Right atrium auricular region (tissue), 2 donors: ENCODE data around the gene MGAT5. TPM values are rescaled to one million over a fixed set of nuclear protein-coding genes. Genes with fewer than 3 reads are reported as not detected.

Source experiments
- DNase-seq: peaks from one replicate; pipeline ENCODE4 v3.0.0-alpha.2; 2019; ENCODE audit warnings: low spot score
- H3K27ac ChIP-seq, 2 donors: fragments of 200-600 bp; sonication (generic); 1 replicate in 1 of 2; 2 replicates in 1 of 2; pipeline ENCODE4 v1.5.1; 2016 to 2019
- H3K27me3 ChIP-seq, 2 donors: fragments of 200-600 bp; sonication (generic); one replicate each; pipeline versions ENCODE4 v1.5.1 to v1.6.0; 2017 to 2019
- H3K36me3 ChIP-seq: fragments of 200-600 bp; sonication (generic); one replicate; pipeline ENCODE4 v1.5.1; 2016
- H3K4me1 ChIP-seq, 2 donors: fragments of 200-600 bp; sonication (generic); one replicate each; pipeline versions ENCODE4 v1.5.1 to v1.6.0; 2017 to 2019
- H3K4me3 ChIP-seq, 2 donors: fragments of 200-600 bp; sonication (generic); 1 replicate in 1 of 2; 2 replicates in 1 of 2; pipeline ENCODE4 v1.5.1; 2017 to 2019; ENCODE audit warnings: mild to moderate bottlenecking in 1 of 2, moderate library complexity in 1 of 2
- H3K9me3 ChIP-seq, 2 donors: fragments of 200-600 bp; sonication (generic); one replicate each; pipeline ENCODE4 v1.5.1; 2019
- total RNA-seq, 2 donors: library from RNA; depleted of rRNA; stranded (reverse); fragments of >200 nt; gene quantifications; one replicate each; pipeline ENCODE4 v1.1.0, GENCODE V29; 2016
- TF ChIP-seq, protein P1 (sequence below), 2 donors: fragments of 200-600 bp; sonication (generic); IDR thresholded peaks; one replicate each; pipeline ENCODE4 v1.5.1; 2019; ENCODE audit warnings: antibody characterized with exemption in 2 of 2

Gene MGAT5
- total RNA-seq, 2 donors from 2014 or later = 56.9 to 91.0 TPM

DNA sequence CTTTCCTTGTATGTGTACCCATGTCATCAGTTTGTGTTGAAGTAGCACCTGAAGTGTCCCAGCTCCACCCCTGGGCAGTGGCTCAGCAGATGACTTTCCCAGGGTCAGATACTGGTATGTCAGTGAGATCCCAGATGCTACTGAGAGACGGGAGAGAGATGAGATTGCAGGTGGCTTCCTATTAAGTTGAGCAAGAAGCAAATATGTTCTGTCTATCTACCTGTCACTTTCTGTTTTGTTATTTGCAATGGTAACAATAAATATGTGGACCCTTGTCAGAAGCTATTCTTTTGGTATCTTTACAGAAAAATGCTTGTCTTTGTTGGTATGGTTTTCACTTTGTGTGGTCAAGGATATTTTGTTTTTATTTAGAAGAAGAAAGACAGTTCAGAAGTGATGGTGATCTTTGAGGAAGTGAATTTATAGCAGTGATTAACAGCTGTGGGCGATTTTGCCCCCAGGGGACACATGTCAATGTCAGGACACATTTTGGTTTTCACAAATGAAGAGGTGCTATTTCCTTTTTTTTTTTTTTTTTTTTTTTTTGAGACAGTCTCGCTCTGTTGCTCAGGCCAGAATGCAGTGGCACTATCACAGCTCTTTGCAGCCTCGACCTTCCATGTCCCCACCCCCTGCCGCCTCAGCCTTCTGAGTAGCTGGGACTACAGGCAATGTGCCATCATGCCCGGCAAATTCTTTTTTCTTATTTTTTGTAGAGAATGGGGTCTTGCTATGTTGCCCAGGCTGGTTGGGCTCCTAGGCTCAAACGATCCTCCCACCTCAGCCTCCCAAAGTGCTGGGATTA is 21.4 kb downstream of the MGAT5 start:
- DNase-seq = no peak
- peaks cover 0 to 85% of the 10 kb centered on the region in 2 donors for H3K4me1 ChIP-seq

DNA sequence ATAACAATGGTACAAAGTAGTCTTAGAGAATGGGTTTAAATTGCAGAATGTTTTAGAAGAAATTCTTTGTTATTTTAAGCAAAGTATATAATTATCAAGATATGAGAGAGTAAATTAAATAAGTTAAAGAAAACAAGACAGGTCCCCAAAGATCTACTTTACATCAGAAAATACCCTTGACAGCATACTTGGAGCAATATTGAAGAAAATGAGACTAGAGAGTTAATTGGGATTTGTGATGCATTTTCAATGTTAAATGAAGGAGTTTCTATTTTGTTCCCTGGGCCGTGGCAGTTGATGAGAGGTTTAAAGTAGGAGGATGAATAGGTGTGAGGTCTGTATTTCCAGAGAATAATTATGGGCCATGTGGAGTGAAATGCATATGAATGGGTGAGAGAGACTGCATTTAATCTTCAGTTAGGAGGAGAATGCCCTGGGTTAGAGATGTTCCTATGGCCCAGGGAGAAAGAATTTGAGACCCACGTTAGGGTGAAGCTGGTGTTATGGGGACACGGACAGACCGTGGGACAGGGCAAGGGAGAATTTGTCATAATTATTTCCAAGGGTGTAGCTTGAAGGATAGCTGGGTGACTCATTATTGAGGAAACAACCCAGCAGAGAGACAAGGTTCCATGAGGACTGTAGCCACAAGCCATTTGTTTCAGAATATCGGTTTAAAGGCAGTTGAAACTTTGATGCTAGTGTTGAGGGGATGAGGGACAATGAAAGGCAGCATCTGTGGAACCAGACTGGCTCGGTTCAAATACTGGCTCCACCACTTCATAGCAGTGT is 22.7 kb downstream of the MGAT5 start:
- H3K27me3 ChIP-seq = no peaks in the 10 kb centered on the region
- H3K4me1 ChIP-seq = peaks cover 0 to 87% of the 10 kb centered on the region in 2 donors
- H3K27ac ChIP-seq = peak overlapping the region in 1 of 2 donors; percentile 44
- TF ChIP-seq, protein P1, sequence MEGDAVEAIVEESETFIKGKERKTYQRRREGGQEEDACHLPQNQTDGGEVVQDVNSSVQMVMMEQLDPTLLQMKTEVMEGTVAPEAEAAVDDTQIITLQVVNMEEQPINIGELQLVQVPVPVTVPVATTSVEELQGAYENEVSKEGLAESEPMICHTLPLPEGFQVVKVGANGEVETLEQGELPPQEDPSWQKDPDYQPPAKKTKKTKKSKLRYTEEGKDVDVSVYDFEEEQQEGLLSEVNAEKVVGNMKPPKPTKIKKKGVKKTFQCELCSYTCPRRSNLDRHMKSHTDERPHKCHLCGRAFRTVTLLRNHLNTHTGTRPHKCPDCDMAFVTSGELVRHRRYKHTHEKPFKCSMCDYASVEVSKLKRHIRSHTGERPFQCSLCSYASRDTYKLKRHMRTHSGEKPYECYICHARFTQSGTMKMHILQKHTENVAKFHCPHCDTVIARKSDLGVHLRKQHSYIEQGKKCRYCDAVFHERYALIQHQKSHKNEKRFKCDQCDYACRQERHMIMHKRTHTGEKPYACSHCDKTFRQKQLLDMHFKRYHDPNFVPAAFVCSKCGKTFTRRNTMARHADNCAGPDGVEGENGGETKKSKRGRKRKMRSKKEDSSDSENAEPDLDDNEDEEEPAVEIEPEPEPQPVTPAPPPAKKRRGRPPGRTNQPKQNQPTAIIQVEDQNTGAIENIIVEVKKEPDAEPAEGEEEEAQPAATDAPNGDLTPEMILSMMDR (IDR thresholded peaks at IDR 0.05) = no peak
- H3K4me3 ChIP-seq = no peak overlapping the region
- DNase-seq = no peak
- no peaks in the 10 kb centered on the region for H3K9me3 ChIP-seq
- H3K36me3 ChIP-seq = no peaks in the 10 kb centered on the region

More for the DNA sequence above, 21.4 kb downstream of the MGAT5 start:
- no peaks in the 10 kb centered on the region for H3K27me3 ChIP-seq
- no peaks in the 10 kb centered on the region for H3K9me3 ChIP-seq
- peak overlapping the region; percentile 37 for H3K27ac ChIP-seq
- TF ChIP-seq, protein P1 (IDR thresholded peaks at IDR 0.05) = no peak
- no peak overlapping the region for H3K4me3 ChIP-seq
- H3K36me3 ChIP-seq = no peaks in the 10 kb centered on the region

DNA sequence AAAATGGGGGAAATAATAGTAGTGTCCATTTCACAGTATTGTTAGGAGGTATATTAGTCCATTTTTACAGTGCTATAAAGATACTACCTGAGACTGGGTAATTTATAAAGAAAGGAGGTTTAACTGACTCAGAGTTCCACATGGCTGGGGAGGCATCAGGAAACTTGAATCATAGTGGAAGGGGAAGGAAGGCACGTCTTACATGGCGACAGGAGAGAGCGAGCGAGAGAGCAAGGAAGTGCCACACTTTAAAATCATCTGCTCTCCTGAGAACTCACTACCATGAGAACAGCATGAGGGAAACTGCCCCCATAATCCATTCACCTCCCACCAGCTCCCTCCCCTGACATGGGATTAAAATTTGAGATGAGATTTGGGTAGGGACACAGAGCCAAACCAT is 23.4 kb downstream of the MGAT5 start:
- no peaks in the 10 kb centered on the region for H3K27me3 ChIP-seq
- peak overlapping the region in 1 of 2 donors; percentile 44 for H3K27ac ChIP-seq
- no peak for DNase-seq
- H3K4me3 ChIP-seq = no peak overlapping the region
- peaks cover 0 to 87% of the 10 kb centered on the region in 2 donors for H3K4me1 ChIP-seq
- TF ChIP-seq, protein P1 (IDR thresholded peaks at IDR 0.05) = no peak
- no peaks in the 10 kb centered on the region for H3K9me3 ChIP-seq
- no peaks in the 10 kb centered on the region for H3K36me3 ChIP-seq

DNA sequence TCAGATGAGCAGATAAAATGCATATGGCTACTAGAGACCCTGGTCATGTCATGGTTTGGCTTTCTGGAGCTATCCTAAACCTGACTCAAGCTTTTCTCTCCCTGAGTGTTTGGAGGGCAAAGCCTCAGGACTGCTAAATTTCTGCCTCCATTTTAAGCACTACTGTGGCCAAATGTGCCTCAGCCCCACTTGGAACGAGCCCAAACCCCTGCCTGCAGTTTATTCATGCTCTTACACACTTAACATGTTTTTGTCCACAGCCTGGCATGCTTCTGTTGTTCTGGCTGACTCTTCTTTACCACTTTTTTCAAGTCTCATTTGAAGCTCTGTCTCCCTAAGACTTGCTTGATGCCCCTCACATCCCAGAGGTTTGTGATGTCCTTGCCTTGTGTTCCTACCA is 24.7 kb downstream of the MGAT5 start:
- Histone ChIP-seq H3K27me3 (no peaks in the 10 kb centered on the region), H3K4me3 (no peak overlapping the region), H3K27ac (peak overlapping the region; percentile 15 to 66), H3K4me1 (peaks cover 0 to 86% of the 10 kb centered on the region in 2 donors), H3K9me3 (no peaks in the 10 kb centered on the region), H3K36me3 (no peaks in the 10 kb centered on the region)
- TF ChIP-seq, protein P1 (IDR thresholded peaks at IDR 0.05) = no peak
- no peak for DNase-seq

DNA sequence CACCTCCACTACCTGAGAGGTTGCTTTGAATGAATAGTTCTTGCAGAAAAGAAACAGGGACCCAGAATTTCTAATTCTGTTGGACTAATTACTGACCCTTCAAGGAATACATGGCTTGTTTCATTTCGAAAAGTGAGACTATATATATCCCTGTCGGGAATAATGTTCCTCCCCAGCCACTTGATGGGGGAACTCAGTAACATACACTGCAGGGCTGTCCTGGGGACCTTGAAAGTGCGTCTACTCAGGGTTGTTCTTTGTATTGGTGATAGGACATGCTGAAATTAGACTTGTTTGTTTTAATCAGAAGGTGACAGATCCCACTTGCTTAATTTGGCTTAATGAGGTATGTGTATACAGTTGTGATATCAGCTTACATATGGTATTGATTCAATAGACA is 25.5 kb downstream of the MGAT5 start:
- Histone ChIP-seq H3K4me1 (peaks cover 0 to 77% of the 10 kb centered on the region in 2 donors), H3K36me3 (no peaks in the 10 kb centered on the region), H3K9me3 (no peaks in the 10 kb centered on the region), H3K27me3 (no peaks in the 10 kb centered on the region), H3K27ac (peak overlapping the region; percentile 15 to 66), H3K4me3 (no peak overlapping the region)
- TF ChIP-seq, protein P1 (IDR thresholded peaks at IDR 0.05) = no peak
- no peak for DNase-seq
